ENCODE results near the gene SH3PXD2A.
A peak's percentile ranks its signal among the peaks of the same experiment; 100 is the strongest.
"Not testable (repeated sequence)": the region's sequence is repeated elsewhere in the genome, so short reads cannot be mapped to it uniquely, and the experiment has no call there.

SH3PXD2A gene

GRCh38 chr10:103763374-103764202 is 91.8 kb downstream of the SH3PXD2A start:
- DNase-seq, result no peak

GRCh38 chr10:103762916-103763315 is 92.5 kb downstream of the SH3PXD2A start:
- DNase-seq, result no peak

GRCh38 chr10:103762162-103762561 is 93.2 kb downstream of the SH3PXD2A start:
- no peak for DNase-seq

GRCh38 chr10:103761075-103761920 is 94.1 kb downstream of the SH3PXD2A start:
- peak; percentile 28 for DNase-seq

GRCh38 chr10:103760233-103760632 is 95.1 kb downstream of the SH3PXD2A start:
- not testable (repeated sequence) for DNase-seq

- DNase-seq, result no peak
Measured at GRCh38 chr10:103759100-103759781, 96.1 kb downstream of the SH3PXD2A start.

- no peak for DNase-seq
Measured at GRCh38 chr10:103758294-103758681, 97.1 kb downstream of the SH3PXD2A start.

- no peak for DNase-seq
Measured at GRCh38 chr10:103757531-103758293, 97.7 kb downstream of the SH3PXD2A start.

GRCh38 chr10:103756277-103756869 is 99.0 kb downstream of the SH3PXD2A start:
- no peak for DNase-seq

- no peak for DNase-seq
Measured at GRCh38 chr10:103752680-103753248, 102.6 kb downstream of the SH3PXD2A start.

- DNase-seq, result no peak
Measured at GRCh38 chr10:103751667-103752290, 103.6 kb downstream of the SH3PXD2A start.

- DNase-seq, result no peak
Measured at GRCh38 chr10:103750836-103751235, 104.5 kb downstream of the SH3PXD2A start.

GRCh38 chr10:103749779-103750178 is 105.6 kb downstream of the SH3PXD2A start:
- DNase-seq, result no peak

- no peak for DNase-seq
Measured at GRCh38 chr10:103748020-103748419, 107.4 kb downstream of the SH3PXD2A start.

GRCh38 chr10:103747193-103747865 is 108.0 kb downstream of the SH3PXD2A start:
- DNase-seq, result no peak

GRCh38 chr10:103746598-103746997 is 108.8 kb downstream of the SH3PXD2A start:
- no peak for DNase-seq

- DNase-seq, result no peak
Measured at GRCh38 chr10:103745341-103746247, 109.8 kb downstream of the SH3PXD2A start.

GRCh38 chr10:103742824-103743223 is 112.6 kb downstream of the SH3PXD2A start:
- DNase-seq, result no peak

- DNase-seq, result no peak
Measured at GRCh38 chr10:103740611-103741010, 114.8 kb downstream of the SH3PXD2A start.

Measured in COR-L47 (cell line).